SK-N-SH (cell line): Measurements from ENCODE around the gene UVRAG. TPM values are rescaled to one million over a fixed set of nuclear protein-coding genes. Genes with fewer than 3 reads are reported as not detected.

Source experiments
- CTCF ChIA-PET: fragments of 300-600, 350-600 bp; formaldehyde crosslinking; extraction: SDS; loops from one replicate; lab custom pipeline; 2021; lab: Yijun Ruan, JAX
- POLR2A ChIA-PET: fragments of 350-600 bp; sonication (Branson Sonifier 250); formaldehyde crosslinking; extraction: SDS; loops from one replicate; lab custom pipeline; 2020; ENCODE audit warnings: antibody characterized with exemption, inconsistent platforms; lab: Yijun Ruan, JAX
- DNase-seq: peaks from one replicate; pipeline ENCODE4 v3.0.0; 2012
- H2AFZ ChIP-seq: fragments of 200-600 bp; sonication (generic); 2 replicates; pipeline ENCODE4 v1.8.1; 2016; ENCODE audit warnings: antibody characterized with exemption, mild to moderate bottlenecking, low read depth
- H3F3A ChIP-seq: fragments of 200-600 bp; sonication (generic); replicated peaks from 2 replicates; pipeline ENCODE3; 2016; ENCODE audit warnings: antibody characterized with exemption, mild to moderate bottlenecking; ENCODE audit not compliant: insufficient read depth
- H3K27ac ChIP-seq, 2 experiments: fragments of 200-500 bp in 1 of 2; fragments of 200-600 bp in 1 of 2; sonication (Bioruptor generic) in 1 of 2; sonication (generic), shearing (Covaris generic) in 1 of 2; 2 replicates each; pipeline versions ENCODE4 v1.5.1 to v1.6.1; 2014 to 2016; ENCODE audit warnings: low read depth in 2 of 2, inconsistent platforms in 1 of 2, low read length in 1 of 2, mild to moderate bottlenecking in 1 of 2, mixed read lengths in 1 of 2
- H3K27me3 ChIP-seq: fragments of 200-600 bp; sonication (generic), shearing (Covaris generic); 2 replicates; pipeline ENCODE4 v1.6.1; 2016; ENCODE audit warnings: mixed run types; ENCODE audit not compliant: insufficient read depth
- H3K36me3 ChIP-seq, 2 experiments: fragments of 200-500 bp in 1 of 2; fragments of 200-600 bp in 1 of 2; sonication (Bioruptor generic) in 1 of 2; sonication (generic) in 1 of 2; replicated peaks in 1 of 2; 2 replicates each; pipeline versions ENCODE3 to v1.5.1; 2014 to 2016; ENCODE audit warnings: low read length in 1 of 2, mild to moderate bottlenecking in 1 of 2; ENCODE audit not compliant: insufficient read depth in 2 of 2, control insufficient read depth in 1 of 2
- H3K4me1 ChIP-seq, 2 experiments: fragments of 200-500 bp in 1 of 2; fragments of 200-600 bp in 1 of 2; sonication (Bioruptor generic) in 1 of 2; sonication (generic), shearing (Covaris generic) in 1 of 2; 2 replicates each; pipeline versions ENCODE4 v1.5.1 to v1.6.1; 2014 to 2016; ENCODE audit warnings: low read depth in 1 of 2, low read length in 1 of 2, mixed run types in 1 of 2; ENCODE audit not compliant: insufficient read depth in 2 of 2, control insufficient read depth in 1 of 2
- H3K4me2 ChIP-seq: fragments of 200-600 bp; sonication (generic), shearing (Covaris generic); 2 replicates; pipeline ENCODE4 v1.6.1; 2017; ENCODE audit warnings: mixed run types
- H3K4me3 ChIP-seq, 2 experiments: fragments of 200-500 bp in 1 of 2; fragments of 200-600 bp in 1 of 2; sonication (Bioruptor generic) in 1 of 2; sonication (generic), shearing (Covaris generic) in 1 of 2; 2 replicates each; pipeline versions ENCODE4 v1.5.1 to v1.8.1; 2014 to 2016; ENCODE audit warnings: low read depth in 2 of 2, inconsistent platforms in 1 of 2, low read length in 1 of 2, mild to moderate bottlenecking in 1 of 2, mixed read lengths in 1 of 2, moderate library complexity in 1 of 2
- H3K79me2 ChIP-seq: fragments of 200-600 bp; sonication (generic); 2 replicates; pipeline ENCODE4 v1.8.1; 2017; ENCODE audit warnings: mild to moderate bottlenecking; ENCODE audit not compliant: insufficient read depth
- H3K9ac ChIP-seq: fragments of 200-600 bp; sonication (generic); 2 replicates; pipeline ENCODE4 v1.6.1; 2017; ENCODE audit warnings: mixed run types
- H3K9me2 ChIP-seq: fragments of 200-600 bp; sonication (generic); 2 replicates; pipeline ENCODE4 v1.6.1; 2017; ENCODE audit warnings: mixed run types
- H3K9me3 ChIP-seq: fragments of 200-600 bp; sonication (generic); 2 replicates; pipeline ENCODE4 v1.6.1; 2017; ENCODE audit warnings: mixed run types, mild to moderate bottlenecking, moderate library complexity
- H4K20me1 ChIP-seq: fragments of 200-600 bp; sonication (generic); 2 replicates; pipeline ENCODE4 v1.6.1; 2017; ENCODE audit warnings: mild to moderate bottlenecking, mixed run types; ENCODE audit not compliant: insufficient read depth
- ELF1 ChIP-seq: IDR thresholded peaks from 2 replicates; pipeline ENCODE4 v1.4.0; 2012
- EP300 ChIP-seq, 2 experiments: IDR thresholded peaks; 2 replicates each; pipeline versions ENCODE4 v1.4.0 to v1.6.1; 2012; ENCODE audit warnings: borderline replicate concordance in 1 of 2, low read depth in 1 of 2, low read length in 1 of 2
- EZH2phosphoT487 ChIP-seq: fragments of 200-600 bp; sonication (generic); IDR thresholded peaks from 2 replicates; pipeline ENCODE4 v1.6.1; 2017; ENCODE audit warnings: low read depth, mixed run types, mild to moderate bottlenecking, antibody characterized with exemption, moderate library complexity, borderline replicate concordance
- FOSL2 ChIP-seq: IDR thresholded peaks from 2 replicates; pipeline ENCODE4 v1.4.0; 2012; ENCODE audit warnings: low read depth, mild to moderate bottlenecking, moderate library complexity, borderline replicate concordance
- FOXJ3 ChIP-seq: sonication (generic); formaldehyde crosslinking; IDR thresholded peaks from 2 replicates; pipeline ENCODE4 v1.5.1; 2020; ENCODE audit warnings: mild to moderate bottlenecking, missing genetic modification reagents
- IRF3 ChIP-seq: fragments of 150-350 bp; IDR thresholded peaks from 2 replicates; pipeline ENCODE4 v1.6.1; 2016; ENCODE audit warnings: mild to moderate bottlenecking, low read depth, low read length
- JUND ChIP-seq: IDR thresholded peaks from 2 replicates; pipeline ENCODE4 v1.4.0; 2012
- MAX ChIP-seq: IDR thresholded peaks from 2 replicates; pipeline ENCODE4 v1.4.0; 2012; ENCODE audit warnings: low read depth
- PBX3 ChIP-seq: IDR thresholded peaks from 2 replicates; pipeline ENCODE4; 2012
- RAD21 ChIP-seq: IDR thresholded peaks from 2 replicates; pipeline ENCODE4 v1.6.1; 2012; ENCODE audit warnings: mild to moderate bottlenecking, low read length
- RCOR1 ChIP-seq: fragments of 150-350 bp; IDR thresholded peaks from 2 replicates; pipeline ENCODE4 v1.6.1; 2017; ENCODE audit warnings: antibody characterized with exemption, low read length
- SMC3 ChIP-seq: IDR thresholded peaks from 2 replicates; pipeline ENCODE4 v1.6.1; 2012; ENCODE audit warnings: low read depth, low read length, improper control_type of control experiment
- TCF12 ChIP-seq: IDR thresholded peaks from 2 replicates; pipeline ENCODE4 v1.4.0; 2012
- TEAD4 ChIP-seq: IDR thresholded peaks from 2 replicates; pipeline ENCODE4 v1.4.0; 2012; ENCODE audit warnings: mild to moderate bottlenecking, borderline replicate concordance; ENCODE audit not compliant: insufficient read depth
- USF2 ChIP-seq: fragments of 150-350 bp; IDR thresholded peaks from 2 replicates; pipeline ENCODE4 v1.6.1; 2017; ENCODE audit warnings: antibody characterized with exemption, low read length, low read depth, borderline replicate concordance
- YY1 ChIP-seq: IDR thresholded peaks from 2 replicates; pipeline ENCODE4 v1.4.0; 2012; ENCODE audit warnings: low read depth, mild to moderate bottlenecking
- ZBTB33 ChIP-seq: IDR thresholded peaks from 2 replicates; pipeline ENCODE4 v1.4.0; 2012; ENCODE audit warnings: low read depth, borderline replicate concordance
- WGBS: methylation state at CpG from one replicate; pipeline ENCODE4 v1.1.6; 2017; ENCODE audit warnings: low lambda C conversion rate; 5-methylcytosine and 5-hydroxymethylcytosine counted together
- polyA plus RNA-seq, 3 experiments: library from polyadenylated mRNA; depleted of rRNA; stranded (reverse); fragments of >200 nt; gene quantifications; 2 replicates each; pipeline ENCODE4 v1.2.3, GENCODE V29; 2012

UVRAG gene
- polyA plus RNA-seq, 1 of the 3 experiments (the other 2 are of a cell fraction) = 5.8 TPM

GRCh38 chr11:75814363-75814676, 690 bp upstream of the UVRAG start:
- H3K9me3 ChIP-seq = no peaks in the 10 kb centered on the region
- peaks cover 9 to 13% of the 10 kb centered on the region in 2 experiments; a peak in 2 of 4 replicates for H3K4me1 ChIP-seq
- H3K9ac ChIP-seq = peak overlapping the region; percentile 85
- peak overlapping the region; percentile 97 for H2AFZ ChIP-seq
- H3K27me3 ChIP-seq = no peaks in the 10 kb centered on the region
- H3K27ac ChIP-seq = peak overlapping the region; percentile 70 to 88
- peaks cover 5% of the 10 kb centered on the region; the same call in 1 of the 2 replicates for H4K20me1 ChIP-seq
- H3K9me2 ChIP-seq = no peaks in the 10 kb centered on the region
- H3K4me3 ChIP-seq = peak overlapping the region; percentile 87 to 95
- CTCF ChIA-PET = interaction anchor here (1.0 to 4.6 kb wide), 6 partner anchors 11 to 503 kb away, joined by 3 to 44 read pairs (median 4); no protein-coding TSS in a partner anchor
- peaks cover 39% of the 10 kb centered on the region for H3K79me2 ChIP-seq
- no peaks in the 10 kb centered on the region for H3K36me3 ChIP-seq
- no peak for DNase-seq
- POLR2A ChIA-PET = interaction anchor here (0.8 kb wide), 1 partner anchor 421 kb away, joined by 3 read pairs; no protein-coding TSS in a partner anchor
- 9% methylated on average over 9 of the region's 12 CpGs for WGBS
- peak overlapping the region; percentile 85 for H3K4me2 ChIP-seq
- H3F3A ChIP-seq = peaks cover 16% of the 10 kb centered on the region
- TF ChIP-seq FOSL2 = no peak
- no peak for TF ChIP-seq IRF3
- TF ChIP-seq FOXJ3 (CRISPR knock-in tag) = no peak
- no peak for TF ChIP-seq EZH2phosphoT487
- TF ChIP-seq MAX = no peak
- TF ChIP-seq RAD21 = no peak
- no peak for TF ChIP-seq TEAD4
- no peak for TF ChIP-seq RCOR1
- no peak for TF ChIP-seq EP300 (IDR thresholded peaks at IDR 0.05; ENCODE audit: borderline replicate concordance in 1 of 2, low read depth in 1 of 2, low read length in 1 of 2)
- no peak for TF ChIP-seq YY1

- Histone ChIP-seq H3K9ac (peak overlapping the region; percentile 85), H3K4me2 (peak overlapping the region; percentile 82), H3F3A (peaks cover 16% of the 10 kb centered on the region), H3K79me2 (peaks cover 50% of the 10 kb centered on the region), H2AFZ (peak overlapping the region; percentile 90), H3K9me3 (no peaks in the 10 kb centered on the region), H3K27ac (peak overlapping the region; percentile 70 to 88), H3K4me1 (peaks cover 9 to 13% of the 10 kb centered on the region in 2 experiments; a peak in 2 of 4 replicates), H3K27me3 (no peaks in the 10 kb centered on the region), H3K4me3 (peak overlapping the region; percentile 87 to 95), H3K9me2 (no peaks in the 10 kb centered on the region), H4K20me1 (peaks cover 5% of the 10 kb centered on the region; the same call in 1 of the 2 replicates), H3K36me3 (no peaks in the 10 kb centered on the region)
- CTCF ChIA-PET = interaction anchor here (4.6 kb wide), 1 partner anchor 13 kb away, joined by 44 read pairs; no protein-coding TSS in a partner anchor
- no peak for TF ChIP-seq JUND
- TF ChIP-seq ZBTB33 = no peak
- no peak for TF ChIP-seq SMC3
- TF ChIP-seq RCOR1 = no peak
- TF ChIP-seq PBX3 = no peak
- TF ChIP-seq ELF1 = no peak
- no peak for TF ChIP-seq TCF12
- TF ChIP-seq IRF3 = no peak
- no peak for TF ChIP-seq RAD21
- no peak for TF ChIP-seq USF2
- DNase-seq = no peak
- 2% methylated on average over 26 of the region's 60 CpGs for WGBS
- POLR2A ChIA-PET = interaction anchor here (0.8 kb wide), 1 partner anchor 9 kb away, joined by 3 read pairs; no protein-coding TSS in a partner anchor
Observed at GRCh38 chr11:75815345-75816168, 547 bp downstream of the UVRAG start.
